GM21515 (cell line): Measurements from ENCODE around the gene ZNF785.
"Not testable (repeated sequence)": the region's sequence is repeated elsewhere in the genome, so short reads cannot be mapped to it uniquely, and the experiment has no call there.

Source experiments
- ATAC-seq: cut with Tn5 transposase; IDR thresholded peaks from one replicate; pipeline ENCODE4 v1.9.1; 2021; ENCODE audit not compliant: unreplicated experiment

Gene ZNF785

DNA sequence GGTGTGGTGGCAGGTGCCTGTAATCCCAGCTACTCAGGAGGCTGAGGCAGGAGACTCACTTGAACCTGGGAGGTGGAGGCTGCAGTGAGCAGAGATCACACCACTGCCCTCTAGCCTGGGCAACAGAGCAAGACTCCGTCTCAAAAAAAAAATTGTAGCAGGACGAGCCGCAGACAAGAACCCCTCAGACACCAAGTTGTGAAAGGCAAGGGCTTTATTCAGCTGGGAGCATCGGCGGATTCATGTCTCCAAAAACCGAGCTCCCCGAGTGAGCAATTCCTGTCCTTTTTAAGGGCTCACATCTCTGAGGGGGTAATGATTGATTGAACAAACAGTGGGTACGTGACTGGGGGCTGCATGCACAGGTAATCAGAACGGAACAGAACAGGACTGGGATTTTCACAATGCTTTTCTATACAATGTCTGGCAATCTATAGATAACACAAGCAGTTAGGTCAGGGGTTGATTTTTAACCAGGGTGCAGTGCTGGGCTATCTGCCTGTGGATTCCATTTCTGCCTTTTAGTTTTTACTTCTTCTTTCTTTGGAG lies 44.5 kb downstream of the ZNF785 start:
- ATAC-seq: not testable (repeated sequence)

DNA sequence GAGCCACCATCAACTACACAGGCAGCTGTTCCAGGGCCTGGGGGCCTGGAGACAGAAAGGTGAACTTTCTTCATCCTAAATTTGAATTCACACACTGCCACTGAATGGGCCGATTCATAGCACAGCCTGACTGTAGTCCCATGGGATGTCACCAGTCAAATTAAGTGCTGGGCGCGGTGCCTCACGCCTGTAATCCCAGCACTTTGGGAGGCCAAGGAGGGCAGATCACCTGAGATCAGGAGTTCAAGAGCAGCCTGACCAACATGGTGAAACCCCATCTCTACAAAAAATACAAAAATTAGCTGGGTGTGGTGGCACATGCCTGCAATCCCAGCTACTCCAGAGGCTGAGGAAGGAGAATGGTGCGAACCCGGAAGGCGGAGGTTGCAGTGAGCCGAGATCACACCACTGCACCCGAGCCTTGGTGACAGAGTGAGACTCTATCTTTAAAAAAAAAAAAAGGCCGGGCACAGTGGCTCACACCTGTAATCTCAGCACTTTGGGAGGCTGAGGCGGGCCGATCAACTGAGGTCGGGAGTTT lies 45.4 kb downstream of the ZNF785 start:
- ATAC-seq: not testable (repeated sequence)

DNA sequence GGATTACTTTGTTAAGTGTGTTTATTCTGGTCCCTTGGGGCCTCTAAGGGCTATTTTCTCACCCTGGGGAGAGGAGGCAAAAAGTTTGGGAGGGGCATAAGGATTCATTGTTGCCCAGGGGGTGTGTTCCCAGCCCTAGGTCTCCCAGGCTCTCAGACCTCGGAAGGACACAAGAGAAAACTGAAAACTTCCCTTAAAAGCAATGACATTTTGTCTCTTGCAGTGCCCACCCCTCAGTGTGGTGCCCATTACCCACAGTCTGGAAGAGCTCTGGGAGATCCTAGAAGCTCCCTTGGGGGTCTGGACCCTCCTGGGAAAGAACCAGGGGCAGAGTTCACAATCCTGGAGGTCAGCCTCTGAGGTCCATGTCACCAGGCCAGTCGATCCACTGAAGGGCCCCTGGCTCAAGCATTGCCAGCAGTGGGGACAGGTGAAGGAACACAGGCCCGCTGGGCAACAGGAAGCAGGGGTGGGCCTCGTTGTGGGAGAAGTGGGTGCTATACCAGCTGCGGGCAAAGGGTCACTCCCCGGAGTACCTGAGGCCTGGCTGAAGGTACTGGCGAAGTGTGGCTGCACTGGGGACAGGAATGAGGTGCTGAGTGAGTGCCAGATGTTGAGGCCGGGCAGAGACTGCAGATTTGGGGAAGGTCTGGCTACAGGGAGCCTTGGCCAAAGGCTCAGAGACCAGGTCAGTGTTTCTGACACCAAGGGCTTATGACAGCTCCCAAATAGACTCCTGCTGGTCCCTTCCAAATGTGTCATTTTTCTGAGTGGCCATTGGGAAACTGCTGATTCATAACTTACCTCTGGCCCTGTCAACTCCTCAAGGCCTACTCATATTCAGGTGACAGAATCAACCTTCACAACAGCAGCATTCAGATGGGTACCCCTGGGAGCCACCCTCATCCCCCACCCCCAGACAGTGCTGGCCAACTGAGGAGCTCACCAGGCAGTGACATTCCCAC lies 46.2 kb downstream of the ZNF785 start:
- ATAC-seq: no peak

DNA sequence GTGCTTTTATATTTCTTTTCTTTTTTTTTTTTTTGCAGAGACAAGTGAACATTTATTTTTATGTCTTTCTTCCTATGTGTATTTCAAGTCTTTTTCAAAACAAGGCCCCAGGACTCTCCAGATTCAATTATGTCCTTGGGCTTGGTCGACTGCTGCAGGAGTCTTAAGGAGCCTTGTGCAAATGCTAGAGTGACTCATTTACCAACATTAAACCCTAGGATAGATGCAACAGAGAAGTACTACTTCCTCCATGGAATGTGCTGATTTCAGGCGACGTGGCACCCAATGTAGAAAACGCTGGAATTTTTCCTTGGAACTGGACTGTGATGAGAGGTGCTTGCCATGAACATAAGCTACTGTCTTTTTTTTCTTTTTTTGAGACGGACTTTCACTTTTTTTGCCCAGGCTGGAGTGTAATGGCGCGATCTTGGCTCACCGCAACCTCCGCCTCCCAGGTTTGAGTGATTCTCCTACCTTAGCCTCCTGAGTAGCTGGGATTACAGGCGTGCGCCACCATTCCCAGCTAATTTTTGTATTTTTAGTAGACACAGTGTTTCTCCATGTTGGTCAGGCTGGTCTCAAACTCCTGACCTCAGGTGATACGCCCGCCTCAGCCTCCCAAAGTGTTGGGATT lies 49.0 kb downstream of the ZNF785 start:
- ATAC-seq: not testable (repeated sequence)

DNA sequence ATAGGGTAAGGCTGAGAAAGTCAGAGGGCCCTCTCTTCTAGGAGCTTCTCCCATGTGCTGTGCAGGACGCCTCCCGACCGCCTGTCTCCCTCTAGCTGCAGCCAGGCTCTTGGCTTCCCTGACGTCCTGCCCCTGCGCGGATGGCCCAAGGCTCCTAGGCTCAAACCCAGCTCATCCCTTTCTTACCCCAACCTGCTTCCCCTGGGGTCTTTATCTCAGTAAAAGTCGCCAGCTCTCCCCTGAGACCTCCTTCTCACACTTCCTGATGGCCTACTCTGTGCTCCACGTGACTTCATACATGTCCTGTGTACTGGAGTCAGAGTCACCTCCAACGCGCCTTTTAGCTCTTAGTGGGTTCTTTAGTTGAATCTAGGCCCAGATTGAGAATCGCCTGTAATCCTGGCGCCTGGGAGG lies 49.7 kb downstream of the ZNF785 start:
- ATAC-seq: peak; percentile 37

DNA sequence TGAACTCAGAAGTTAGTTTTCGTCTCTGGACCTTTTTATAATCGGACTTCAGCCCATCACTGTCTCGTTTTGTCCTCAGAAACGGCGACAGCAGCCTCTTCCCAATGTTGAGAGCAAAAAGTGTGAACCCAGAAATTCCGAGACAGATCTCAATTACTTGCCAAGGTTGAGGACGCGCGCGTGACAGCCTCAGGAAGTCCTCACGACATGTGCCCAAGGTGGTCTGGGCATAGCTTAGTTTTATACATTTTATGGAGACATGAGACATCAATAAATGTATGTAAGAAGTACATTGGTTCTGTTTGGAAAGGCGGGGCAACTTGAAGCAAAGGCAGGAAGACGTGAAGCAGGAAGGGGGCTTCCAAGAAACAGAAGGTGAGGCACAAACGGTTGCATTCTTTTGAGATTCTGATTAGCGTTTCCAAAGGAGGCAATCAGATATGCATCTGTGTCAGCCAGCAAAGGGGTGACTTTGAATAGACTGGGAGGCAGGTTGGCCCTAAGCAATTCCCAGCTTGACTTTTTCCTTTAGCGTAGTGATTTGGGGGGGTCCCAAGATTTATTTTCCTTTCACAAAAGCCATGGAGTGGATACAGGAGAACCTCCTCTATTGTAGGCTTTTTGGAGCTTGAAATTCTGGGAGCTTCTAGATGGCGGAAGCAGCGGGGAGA lies 50.3 kb downstream of the ZNF785 start:
- peak; percentile 14 for ATAC-seq

DNA sequence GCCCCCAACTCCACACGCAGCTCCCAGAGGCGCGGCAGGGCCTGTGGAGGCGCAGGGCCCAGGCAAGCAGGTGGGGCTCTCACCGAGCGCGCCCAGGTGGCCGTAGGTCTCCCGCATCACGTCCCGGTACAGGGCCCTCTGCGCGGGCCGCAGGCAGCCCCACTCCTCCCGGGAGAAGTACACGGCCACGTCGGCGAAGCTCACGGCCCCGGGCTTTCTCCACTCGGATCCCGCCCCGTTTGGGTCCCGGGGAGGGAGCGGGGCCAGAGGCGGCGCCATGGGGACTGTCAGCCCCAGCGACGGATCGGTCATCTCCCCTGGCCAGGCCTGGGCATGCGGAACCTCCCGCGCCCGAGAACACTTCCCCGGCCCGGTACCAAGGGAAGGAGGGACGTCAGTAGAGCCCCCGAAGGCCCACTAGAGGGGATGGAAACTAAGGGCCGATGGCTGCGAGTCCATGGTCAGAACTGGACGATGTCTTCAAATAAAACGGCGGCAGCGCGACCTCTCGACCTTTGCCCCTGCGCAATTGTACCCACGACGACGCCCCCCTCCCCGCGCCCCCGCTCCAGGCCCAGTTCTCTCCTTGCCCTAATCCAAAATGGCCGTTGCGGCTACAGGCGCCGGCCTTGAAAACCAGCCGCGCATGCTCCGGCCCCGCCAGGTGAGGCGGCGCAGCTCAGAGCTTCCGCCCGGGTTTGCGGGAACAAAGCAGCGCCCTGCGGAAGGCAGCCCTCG lies 51.0 kb downstream of the ZNF785 start, which contains the start of gene ZNF747:
ZNF747 (minus strand) TSS at position 491 of the 738 bp plus-strand sequence; CDS start at position 312, 179 bp downstream.
- peak; percentile 55 for ATAC-seq

DNA sequence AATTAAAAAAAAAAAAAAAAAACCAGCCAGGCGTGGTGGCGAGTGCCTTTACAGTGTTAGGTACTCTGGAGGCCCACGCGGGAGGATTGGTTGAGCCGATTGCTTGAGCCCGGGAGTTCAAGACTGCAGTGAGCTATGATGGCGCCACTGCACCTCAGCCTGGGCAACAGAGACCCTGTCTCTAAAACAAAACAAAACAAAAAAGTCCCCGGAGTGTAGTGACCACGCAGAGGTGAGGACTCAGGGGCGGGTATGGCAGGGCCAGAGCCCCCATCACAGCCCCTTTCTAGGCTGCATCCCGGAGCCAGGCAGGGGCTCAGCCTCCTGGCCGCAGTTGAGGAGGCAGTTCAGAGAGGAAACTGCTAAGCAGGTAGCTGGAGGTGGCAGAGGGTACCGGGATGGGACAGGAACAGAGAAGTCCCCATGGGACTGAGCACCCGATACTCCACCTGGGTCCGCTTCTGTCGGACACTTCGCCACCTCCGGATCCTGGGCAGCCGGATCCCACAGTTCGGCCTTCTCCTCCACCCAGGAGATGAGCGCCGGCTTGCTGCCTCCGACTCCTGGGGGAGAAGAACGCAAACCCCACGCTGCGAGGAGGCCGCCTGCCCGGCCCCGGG lies 51.6 kb downstream of the ZNF785 start:
- peak; percentile 9 for ATAC-seq

DNA sequence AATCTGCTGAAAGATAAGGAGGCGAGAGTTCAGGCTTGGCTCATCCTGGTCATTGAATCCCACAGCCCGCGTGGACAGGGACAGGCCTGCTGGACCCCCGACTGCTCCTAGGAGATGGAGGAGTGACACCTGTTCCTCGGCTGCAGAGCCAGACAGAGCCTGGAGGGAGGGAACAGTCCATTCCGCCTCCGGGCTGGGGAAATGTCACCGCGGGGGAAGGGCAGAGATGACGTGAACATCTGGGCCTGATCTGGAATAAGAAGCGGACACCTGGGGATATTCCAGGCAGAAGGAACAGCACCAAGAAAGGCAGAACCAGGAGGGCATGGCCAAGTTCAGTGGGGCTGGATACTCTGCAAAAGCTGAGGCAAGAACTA lies 52.4 kb downstream of the ZNF785 start:
- ATAC-seq: no peak

DNA sequence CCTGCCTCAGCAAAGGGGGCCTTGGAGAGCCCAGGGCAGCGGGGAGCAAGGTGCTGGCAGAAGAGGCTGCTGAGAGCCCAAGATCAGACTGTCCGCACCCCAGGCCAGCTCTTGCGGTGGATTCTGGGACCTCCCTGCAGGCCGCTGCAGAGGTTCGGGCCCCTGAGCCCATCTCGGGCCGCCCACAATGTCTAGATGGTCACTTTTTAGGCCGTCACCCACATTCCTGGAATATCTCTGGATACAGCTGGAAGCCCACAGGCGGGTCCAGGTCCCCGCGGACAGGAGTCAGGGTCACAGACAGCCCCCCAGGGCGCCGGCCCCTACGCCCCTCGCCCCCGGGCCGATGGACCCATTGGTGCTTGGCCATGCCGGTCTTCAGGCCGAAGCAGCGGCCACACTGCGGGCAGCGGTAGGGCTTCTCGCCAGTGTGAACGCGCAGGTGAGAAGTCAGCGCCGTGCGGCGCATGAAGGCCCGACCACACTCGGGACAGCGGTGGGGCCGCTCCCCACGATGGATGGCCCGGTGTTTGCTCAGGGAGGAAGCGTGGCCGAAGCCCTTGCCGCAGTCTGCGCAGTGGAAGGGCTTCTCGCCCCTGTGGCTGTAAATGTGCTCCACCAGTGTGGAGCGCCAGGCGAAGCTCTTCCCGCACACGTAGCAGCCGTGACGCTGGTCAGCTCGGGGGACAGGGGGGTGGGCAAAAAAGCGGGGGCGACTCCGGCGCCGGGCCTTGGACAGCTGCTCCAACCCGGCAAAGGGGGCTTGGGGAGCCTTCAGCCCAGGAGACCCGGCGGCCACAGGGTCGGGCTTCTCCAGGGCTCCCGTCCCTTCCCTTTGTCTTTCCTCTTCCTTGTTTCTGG lies 53.0 kb downstream of the ZNF785 start:
- no peak for ATAC-seq
